HG03575 (cell line): ENCODE results near the gene ZBTB7B.
A peak's percentile ranks its signal among the peaks of the same experiment; 100 is the strongest.
"Not testable (repeated sequence)": the region's sequence is repeated elsewhere in the genome, so short reads cannot be mapped to it uniquely, and the experiment has no call there.

Experiments used
- ATAC-seq: cut with Tn5 transposase; IDR thresholded peaks from one replicate; pipeline ENCODE4 v1.9.1; 2021; ENCODE audit not compliant: unreplicated experiment, insufficient number of reproducible peaks, low FRiP score; ENCODE audit errors: extremely low read depth

The ZBTB7B gene

DNA sequence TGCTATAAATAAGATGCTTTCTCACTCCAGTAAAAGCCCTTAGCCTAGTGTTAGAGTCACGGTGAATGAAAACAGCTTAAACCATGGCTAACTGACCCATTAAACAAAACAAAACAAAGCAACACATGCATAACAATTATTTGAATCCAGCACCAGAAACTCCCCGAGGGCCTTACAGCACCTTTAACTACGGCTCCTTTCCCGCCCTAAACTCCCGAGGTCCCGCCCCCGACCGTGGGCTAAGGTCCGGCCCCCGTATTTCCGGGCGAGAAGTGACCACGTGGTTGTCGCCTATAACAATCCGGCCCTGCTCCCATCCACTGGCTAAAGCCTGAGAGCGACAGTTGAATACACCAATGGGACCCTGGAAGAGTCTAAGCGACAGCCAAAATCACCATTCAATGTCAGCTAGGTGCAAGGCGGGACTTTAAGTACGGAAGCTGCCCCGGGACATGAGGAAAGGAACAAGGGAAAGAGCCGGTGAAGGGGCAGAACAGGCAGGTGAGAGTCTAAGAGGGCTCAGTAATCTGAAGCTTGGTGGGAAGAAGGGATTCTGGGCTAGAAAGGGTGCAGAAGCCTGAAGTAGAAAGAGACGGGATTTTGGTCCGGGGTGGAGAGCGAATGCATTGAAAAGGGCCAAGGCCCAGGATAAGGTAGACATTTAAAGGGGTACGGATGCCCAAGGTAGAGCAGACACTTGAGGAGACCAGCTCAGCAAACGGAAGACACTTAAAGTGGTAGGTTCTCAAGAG is 19.5 kb upstream of the ZBTB7B start, which contains the start of gene FLAD1:
FLAD1 (plus strand) TSS at position 448 of the 752 bp plus-strand sequence. CDS start 351 bp downstream, outside the sequence.
- ATAC-seq = peak; percentile 70

- no peak for ATAC-seq
Observed at GRCh38 chr1:154983776-154984466, 18.7 kb upstream of the ZBTB7B start.

- ATAC-seq = not testable (repeated sequence)
Observed at GRCh38 chr1:154986736-154987135, 15.9 kb upstream of the ZBTB7B start.

DNA sequence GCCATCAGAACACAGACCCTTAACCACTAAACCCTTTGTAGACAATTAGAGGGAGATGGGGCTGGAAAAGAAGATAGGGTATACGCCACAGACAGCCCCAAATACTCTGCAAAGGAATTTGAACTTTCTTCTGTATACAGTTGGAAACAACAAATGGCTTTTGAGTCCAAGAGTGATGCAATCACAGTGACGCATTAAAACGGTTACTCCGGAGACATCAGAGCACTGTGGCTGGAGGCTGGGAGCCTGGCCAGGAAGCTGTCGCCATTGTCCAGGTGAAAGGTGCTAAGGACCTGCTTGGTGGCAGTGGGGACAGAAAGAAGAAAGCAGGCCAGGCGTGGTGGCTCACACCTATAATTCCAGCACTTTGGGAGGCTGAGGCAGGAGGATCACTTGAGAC is 15.3 kb upstream of the ZBTB7B start:
- no peak for ATAC-seq

DNA sequence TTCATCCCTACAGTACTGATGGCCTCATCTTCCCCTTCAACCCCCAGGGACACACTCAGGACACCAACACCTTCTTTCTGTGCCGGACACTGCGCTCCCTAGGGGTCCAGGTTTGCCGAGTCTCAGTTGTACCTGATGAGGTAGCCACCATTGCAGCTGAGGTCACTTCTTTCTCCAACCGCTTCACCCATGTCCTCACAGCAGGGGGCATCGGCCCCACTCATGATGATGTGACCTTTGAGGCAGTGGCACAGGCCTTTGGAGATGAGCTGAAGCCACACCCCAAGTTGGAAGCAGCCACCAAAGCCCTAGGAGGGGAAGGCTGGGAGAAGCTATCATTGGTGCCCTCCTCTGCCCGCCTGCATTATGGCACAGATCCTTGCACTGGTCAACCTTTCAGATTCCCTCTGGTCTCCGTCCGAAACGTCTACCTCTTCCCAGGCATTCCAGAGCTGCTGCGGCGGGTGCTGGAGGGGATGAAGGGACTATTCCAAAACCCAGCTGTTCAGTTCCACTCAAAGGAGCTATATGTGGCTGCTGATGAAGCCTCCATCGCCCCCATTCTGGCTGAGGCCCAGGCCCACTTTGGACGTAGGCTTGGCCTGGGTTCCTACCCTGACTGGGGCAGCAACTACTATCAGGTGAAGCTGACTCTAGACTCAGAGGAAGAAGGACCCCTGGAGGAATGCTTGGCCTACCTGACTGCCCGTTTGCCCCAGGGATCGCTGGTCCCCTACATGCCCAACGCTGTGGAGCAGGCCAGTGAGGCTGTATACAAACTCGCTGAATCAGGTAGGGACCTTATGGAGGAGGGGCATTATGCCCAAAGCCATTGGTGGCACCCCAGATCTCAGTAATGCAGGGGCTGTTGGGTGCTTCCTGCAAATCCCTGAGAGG is 14.3 kb upstream of the ZBTB7B start:
- ATAC-seq = no peak

DNA sequence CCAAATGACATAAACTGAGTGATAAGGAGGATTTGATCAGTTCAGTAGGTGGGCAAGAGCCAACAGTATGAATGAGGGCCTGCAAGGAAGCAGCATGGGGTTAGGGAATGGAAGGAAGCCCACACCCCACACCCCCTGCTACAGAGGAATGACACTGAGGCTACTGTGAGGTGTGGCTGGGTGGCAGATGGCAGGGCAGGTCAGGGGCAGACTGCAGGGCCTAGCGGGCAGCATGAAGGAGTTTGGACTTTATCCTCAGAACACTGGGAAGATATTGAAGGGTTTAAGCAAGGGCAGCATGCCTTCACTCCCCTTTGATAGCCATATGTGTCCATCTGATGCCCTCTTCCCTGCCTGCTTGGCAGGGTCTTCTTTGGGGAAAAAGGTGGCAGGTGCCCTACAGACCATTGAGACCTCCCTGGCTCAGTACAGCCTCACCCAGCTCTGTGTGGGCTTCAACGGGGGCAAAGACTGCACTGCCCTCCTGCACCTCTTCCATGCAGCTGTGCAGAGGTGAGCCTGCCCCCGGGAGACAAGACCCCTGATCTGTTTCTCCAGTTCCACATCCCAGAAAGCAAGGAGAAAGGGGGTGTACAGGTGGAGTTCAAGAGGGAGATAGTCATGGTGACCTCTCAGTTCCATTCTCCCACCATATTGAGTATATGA is 13.3 kb upstream of the ZBTB7B start:
- no peak for ATAC-seq

DNA sequence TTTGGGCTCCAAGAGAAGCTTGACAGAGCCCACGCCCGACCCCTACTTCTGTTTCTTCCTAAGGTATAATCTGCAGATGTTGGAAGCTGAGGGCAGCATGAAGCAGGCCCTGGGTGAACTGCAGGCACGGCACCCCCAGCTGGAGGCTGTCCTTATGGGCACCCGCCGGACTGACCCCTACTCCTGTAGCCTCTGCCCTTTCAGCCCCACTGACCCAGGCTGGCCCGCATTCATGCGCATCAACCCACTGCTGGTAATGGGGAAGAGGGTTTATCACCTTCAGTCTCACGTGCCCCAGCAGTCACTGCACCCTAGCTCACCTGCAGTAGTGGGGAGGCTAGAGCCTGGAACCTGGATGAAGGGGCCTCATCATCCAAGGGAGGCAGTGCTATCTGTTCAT is 12.3 kb upstream of the ZBTB7B start:
- ATAC-seq = no peak

DNA sequence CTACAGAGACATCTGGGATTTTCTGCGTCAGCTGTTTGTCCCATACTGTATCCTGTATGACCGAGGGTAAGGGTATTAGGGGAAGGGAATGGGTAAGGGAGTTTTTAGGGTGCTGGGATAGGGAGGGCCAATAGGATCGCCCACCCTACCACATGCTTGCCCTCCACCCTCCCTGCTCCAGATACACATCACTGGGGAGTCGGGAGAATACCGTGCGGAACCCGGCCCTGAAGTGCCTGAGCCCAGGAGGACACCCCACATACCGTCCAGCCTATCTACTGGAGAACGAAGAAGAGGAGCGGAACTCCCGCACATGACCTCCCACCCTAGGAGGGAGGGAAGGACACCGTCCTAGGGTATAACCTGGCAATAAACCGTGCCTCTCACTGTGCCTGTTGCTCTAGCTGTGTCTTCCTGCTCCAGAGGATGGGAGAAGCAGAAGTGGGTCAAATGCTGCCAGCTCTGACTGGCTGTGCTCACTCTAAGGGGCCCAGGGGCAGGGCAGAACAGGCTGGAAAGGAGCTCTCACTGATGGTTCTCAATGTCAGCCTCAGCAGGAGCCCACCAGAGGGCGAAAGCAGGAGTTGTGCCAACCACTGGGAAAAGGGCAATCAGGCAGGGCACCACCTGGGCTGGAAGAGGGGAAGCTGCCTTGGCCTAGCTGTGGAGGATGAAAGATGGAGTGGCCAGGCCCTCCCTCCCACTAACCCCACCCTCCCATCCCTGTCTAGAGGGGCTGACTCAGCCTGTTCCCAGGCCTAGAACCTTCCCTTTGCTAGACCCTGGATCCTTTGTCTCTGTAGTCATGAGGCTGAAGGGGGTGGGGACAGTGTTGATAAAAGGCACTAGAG is 9.7 kb upstream of the ZBTB7B start:
- no peak for ATAC-seq

GRCh38 chr1:154993572-154994268 is 8.9 kb upstream of the ZBTB7B start, which contains the start of gene LENEP:
TSS of gene LENEP (plus strand) at chr1:154993586. CDS start at chr1:154993608, 22 bp downstream.
- no peak for ATAC-seq

DNA sequence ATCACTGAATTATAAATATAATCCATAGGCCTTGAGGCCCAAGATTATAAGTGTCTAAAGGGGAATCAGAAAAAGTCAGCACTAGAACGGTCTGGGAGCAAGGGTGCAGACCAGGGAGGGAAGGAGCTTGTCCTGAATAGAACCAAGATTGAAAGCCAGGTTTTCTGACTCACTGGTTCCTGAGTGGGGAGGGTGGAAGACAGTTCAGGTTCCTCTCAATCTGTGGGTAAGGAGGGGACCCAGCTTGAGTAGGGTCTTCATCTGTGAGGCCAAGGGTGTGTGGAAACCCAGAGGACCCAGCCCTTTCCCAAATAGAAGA is 8.4 kb upstream of the ZBTB7B start:
- ATAC-seq = no peak

- no peak for ATAC-seq
Observed at GRCh38 chr1:154994591-154994990, 8.0 kb upstream of the ZBTB7B start.

GRCh38 chr1:154995301-154995983 is 7.2 kb upstream of the ZBTB7B start:
- ATAC-seq = not testable (repeated sequence)

- no peak for ATAC-seq
Observed at GRCh38 chr1:154996966-154997701, 5.5 kb upstream of the ZBTB7B start.

- no peak for ATAC-seq
Observed at GRCh38 chr1:154998201-154998780, 4.3 kb upstream of the ZBTB7B start.

- no peak for ATAC-seq
Observed at GRCh38 chr1:154998818-154999570, 3.6 kb upstream of the ZBTB7B start.
